GM19324 (cell line): ENCODE data around the gene SHCBP1L.
"Not testable (repeated sequence)": the region's sequence is repeated elsewhere in the genome, so short reads cannot be mapped to it uniquely, and the experiment has no call there.

Source experiments
- ATAC-seq: cut with Tn5 transposase; IDR thresholded peaks from one replicate; pipeline ENCODE4 v1.9.1; 2021; ENCODE audit warnings: mild to moderate bottlenecking, moderate library complexity; ENCODE audit not compliant: unreplicated experiment, low FRiP score

The SHCBP1L gene

DNA sequence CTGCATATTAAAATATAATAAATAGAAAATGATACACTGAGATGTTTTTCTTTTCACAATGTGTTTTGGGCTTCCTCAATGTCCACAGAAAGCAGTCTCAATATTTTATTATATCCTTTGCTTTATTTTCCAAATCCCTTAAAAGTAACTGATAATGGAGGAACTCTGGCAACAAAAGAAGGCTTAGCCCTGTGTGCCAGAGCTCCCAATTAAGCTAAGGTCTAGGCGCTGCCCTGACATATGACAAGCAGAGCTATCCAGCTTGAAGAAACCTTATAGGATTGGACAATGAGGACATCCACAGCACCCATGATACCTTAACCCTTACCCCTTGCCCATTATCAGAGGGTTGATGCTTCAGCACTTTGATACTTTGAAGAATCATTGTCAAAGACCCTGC, 12.9 kb upstream of the SHCBP1L start:
- no peak for ATAC-seq

DNA sequence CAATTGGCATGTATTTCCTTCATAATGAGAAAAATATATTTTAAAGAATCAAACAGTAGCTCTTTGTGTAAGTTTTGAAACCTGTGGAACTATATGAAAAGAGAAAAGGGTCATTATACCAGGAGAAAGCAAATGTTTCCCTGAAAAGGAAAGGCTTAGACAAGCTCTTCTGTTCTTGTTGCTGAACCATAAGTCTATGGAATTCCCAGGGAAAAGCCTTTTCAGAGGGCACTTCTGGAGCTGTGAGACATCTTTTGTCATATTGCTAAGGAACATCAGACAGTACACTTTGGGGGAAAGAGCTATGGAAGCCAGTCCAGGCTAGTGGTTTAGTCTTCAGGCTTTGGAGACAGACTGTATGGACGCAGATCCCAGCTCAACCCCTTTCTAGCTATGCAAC, 12.1 kb upstream of the SHCBP1L start:
- ATAC-seq, result no peak

DNA sequence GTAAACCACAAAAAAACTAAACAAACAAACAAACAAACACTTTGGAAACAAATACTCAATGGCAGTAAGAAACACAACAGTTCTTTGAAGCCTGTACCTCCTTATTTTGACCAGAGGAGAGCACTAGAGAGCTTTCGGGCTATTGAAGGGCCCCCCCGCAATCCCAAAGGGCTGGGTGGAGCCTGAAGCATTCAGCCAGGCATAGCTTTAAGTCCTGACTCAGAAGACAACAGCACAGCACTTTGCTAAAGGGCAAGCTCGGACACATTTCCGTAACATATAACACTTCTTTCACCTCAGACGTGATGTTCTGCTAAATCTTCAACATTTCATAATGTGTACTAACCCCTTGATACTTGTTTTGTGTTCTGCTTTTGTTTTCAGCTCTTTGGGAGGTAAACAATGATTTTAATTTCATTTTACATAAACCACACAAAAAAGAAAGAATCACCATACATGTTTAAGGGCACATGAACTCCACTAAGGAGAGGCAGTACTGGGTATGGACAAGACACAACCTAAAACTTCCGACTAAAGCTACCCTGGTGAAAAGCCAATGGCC, 9.7 kb upstream of the SHCBP1L start:
- ATAC-seq, result peak; percentile 82

DNA sequence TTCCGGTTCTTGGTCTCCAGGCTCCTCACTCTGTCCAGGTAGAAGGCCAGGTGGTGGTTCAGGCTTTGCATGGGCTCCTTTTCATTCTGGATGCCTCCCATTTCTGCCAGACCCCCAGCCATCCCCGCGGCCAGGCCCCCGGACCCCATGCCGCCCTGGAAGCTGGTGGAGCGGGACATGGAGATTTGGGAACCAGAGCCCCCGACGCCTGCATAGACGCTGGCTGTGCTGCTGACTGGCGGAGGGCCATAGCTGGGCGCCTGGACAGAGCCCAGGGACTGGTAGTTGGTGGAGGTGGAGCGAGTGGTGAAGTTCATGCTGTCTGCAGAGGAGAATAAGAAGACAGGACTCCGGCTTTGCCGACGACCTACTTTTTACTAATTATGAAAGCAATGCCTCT, 7.1 kb upstream of the SHCBP1L start:
- ATAC-seq, result no peak

DNA sequence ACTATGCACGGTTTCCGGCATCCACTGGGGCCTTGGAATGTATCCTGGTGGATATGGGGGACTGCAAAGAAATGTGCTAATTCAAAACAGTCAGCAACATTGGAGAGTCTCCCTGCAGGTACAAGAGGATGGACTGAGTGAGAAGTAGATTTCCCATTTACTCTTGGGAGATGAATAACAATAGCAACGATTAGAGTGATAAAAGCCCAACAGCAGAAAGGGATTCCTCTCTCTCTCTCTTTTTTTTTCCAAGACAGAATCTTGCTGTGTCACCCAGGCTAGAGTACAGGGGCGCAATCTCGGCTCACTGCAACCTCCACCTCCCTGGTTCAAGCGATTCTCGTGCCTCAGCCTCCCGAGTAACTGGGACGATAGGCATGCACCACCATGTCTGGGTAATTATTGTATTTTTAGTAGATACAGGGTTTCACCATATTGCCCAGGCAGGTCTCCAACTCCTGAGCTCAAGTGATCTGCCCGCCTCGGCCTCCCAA, 5.0 kb upstream of the SHCBP1L start:
- ATAC-seq, result no peak

DNA sequence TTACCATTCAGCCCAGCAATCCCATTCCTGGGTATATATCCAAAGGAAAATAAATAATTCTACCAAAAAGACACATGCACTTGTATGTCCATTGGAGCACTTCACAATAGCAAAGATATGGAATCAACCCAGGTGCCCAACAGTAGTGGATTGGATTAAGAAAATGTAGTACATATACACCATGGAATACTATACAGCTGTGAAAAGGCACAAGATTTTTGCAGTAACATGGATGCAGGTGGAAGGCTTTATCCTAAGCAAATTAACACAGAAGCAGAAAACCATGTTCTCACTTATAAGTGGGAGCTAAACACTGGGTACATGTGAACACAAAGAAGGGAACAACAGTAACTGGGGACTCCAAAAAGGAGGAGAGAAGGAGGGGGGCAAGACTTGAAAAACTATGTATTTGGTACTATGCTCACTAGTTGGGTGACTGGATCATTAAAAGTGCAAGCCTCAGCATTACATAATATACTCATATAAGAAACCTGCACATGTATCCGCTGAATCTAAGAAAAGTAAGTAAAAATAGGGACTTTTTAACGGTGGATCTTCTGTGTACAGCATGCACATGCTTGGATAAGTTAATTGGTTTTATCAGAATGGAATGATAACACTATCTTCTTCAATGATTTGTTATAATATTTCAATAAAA, 3.9 kb upstream of the SHCBP1L start:
- no peak for ATAC-seq

DNA sequence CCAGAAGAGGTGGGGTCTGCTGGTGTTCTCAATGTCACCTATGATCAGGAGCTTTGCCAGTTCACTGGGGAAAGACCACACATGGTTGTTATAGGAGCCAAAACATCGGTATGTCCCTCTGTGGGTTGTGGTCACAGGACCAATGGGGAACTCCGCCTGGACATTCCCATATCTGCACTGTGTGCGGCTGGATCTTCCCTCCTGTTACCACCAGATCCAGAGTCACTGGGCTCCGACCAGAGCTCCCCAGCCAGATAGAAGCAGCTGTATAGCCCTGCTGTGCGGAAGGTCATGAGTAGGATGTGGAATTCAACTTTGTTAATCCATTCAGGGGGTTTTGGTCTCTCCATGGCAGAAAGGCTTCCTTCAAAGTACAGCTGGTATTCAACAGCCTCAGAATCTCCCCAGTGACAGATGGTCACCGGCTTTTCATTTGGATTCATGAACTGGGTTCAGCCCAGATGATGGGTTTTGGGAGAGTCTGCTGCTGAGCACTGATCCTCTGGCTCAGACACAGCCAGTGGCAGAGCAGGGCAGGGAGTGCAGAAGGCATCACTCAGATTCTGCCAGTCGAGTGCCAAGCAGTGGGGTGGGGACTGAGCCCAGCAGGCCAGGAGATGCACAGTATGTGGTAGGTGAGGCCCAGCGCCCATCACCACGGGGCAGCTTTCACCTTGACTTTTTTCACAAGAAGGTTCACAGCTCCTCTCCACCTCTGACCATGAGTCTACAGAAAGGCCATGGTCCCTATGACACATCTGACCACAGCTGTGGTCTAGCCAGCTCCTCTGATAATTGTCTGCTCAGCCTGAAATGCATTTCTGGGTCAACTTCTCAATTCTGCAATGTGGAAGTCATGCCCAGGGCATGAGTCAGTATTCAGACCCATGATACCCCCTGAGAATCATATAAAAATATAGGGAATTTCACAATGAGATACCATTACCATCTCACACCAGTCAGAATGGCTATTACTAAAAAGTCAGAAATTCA, 2.9 kb upstream of the SHCBP1L start:
- no peak for ATAC-seq

DNA sequence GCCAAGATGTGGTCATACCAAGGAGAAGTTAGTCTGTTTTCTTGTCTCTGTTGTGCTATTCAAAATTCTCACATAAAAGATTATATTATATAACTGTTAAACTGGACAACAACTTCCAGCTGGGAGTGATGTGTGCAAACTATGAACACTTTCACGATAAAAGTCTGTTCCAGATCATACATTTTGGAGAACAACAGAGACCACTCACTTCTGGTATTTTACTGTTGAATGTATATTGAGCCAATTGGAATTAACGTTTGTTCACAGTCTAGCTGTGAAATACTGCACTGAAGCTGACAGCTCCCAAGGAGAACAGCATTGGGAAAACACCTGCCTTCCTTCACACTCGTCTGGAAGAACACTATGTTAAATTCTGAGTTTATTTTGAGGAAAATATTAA, 860 bp upstream of the SHCBP1L start:
- no peak for ATAC-seq

DNA sequence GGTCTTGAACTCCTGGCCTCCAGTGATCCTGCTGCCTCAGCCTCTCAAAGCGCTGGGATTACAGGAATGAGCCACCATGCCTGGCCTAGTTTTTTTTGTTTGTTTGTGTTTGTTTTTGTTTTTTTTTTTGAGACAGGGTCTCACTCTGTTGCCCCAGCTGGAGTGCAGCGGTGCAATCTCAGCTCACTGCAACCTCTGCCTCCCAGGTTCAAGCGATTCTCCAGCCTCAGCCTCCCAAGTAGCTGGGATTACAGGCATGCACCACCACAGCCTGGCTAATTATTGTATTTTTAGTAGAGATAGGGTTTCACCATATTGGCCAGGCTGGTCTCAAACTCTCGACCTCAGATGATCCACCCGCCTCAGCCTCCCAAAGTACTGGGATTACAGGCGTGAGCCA, 9.6 kb downstream of the SHCBP1L start:
- not testable (repeated sequence) for ATAC-seq

DNA sequence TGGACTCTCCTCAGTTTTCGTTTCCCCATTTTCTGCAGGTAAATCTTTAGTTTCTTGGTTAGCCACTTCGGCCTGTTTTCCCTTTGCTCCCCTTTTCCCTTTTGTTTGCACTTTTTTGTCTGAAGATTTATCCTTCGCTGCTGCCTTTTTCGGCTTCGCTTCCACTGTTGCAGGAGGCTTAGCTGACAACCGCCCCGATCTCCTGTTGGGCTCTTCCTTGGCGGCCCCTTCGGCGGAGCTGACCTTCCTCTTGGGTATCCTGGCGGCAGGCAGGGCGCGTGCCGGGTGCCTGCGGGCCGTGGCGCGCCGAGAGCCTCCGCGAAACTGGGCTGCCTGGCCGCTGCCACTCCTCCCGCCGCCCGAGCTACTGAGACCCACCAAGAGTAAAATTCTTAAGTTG, 10.8 kb downstream of the SHCBP1L start:
- not testable (repeated sequence) for ATAC-seq

DNA sequence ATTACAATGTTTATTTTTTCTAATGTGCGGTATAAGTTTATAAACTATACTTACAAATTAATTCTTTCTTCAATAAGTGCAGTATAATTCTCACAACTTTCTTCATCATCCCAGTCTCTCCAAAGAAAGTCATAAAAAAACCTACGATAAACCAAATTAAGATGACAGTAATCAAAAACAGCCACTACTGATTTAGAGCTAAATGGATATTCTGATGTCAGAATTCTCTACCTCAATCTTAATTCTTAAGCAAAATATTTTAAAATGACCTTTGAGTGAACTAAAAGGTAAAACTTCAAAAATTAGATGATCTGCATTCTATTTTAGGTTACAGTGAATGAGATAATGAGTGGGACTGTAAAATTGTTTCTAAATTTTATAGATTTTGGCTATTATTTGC, 13.6 kb downstream of the SHCBP1L start:
- no peak for ATAC-seq

DNA sequence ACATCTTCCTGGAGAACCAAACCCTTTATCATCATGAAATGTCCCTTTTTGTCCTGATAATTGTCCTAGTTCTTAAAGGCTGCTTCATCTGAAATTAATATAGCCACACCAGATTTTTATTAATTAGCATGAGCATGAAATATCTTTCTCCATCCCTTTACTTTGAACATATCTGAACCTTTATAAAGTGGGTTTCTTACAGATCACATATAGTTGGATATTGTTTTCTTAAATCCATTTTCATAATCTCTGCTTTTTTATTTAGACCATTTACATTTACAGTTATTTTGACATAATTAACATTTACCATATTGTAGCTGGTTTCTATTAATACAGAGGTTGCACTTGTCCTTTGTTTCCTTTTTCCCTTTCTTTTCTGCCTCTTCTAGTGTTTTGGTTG, 17.2 kb downstream of the SHCBP1L start:
- no peak for ATAC-seq

DNA sequence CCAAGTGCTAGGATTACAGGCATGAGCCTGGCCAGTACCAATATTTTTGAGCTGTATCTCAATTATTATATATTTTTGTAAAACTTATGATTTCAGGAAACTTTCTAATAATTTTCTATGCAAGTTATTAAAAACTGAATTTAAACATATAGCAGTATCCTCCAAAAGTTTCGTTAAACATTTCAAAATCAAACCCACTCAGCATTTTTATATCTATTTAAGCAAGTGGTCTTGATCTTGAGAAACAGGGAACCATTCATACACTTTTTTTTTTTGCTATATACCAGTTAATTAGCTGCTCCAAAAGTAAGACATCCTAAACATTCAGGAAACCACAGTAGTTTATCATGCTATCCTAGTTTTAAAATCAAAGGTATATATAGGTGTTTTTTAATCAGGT, 22.0 kb downstream of the SHCBP1L start:
- no peak for ATAC-seq

DNA sequence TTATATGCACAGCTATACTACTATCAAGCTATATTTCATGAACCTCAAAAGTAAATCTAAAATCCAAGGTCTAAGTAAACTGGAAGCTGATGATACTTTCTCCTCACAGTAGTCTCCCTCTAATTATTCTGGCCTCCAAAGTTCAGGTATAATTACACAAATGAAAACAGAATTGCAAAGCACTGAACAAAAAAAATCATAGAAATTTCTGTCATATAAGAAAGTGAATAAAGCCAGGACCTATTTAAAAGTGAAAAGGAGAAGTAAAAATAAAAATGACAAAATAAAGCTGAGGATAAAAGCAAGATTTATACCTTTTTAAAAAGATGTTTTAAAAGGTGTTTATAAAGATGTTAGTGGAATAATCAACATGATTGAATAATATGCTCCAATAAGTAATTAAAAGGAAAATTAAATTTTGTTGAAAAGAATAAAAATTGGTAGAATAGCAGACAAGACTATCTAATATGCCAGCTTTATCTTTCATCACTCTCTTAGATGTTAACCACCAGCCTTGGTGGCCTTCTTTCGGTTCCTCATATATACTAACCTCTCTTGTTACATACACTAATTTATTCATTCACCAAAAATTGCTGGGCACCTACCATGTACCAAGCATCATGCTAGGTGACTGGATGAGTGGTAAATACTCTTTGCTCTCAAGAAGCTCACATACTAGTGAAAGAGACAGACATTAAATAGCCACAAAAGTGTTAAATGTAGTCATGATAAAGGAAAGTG, 25.1 kb downstream of the SHCBP1L start:
- ATAC-seq, result no peak

DNA sequence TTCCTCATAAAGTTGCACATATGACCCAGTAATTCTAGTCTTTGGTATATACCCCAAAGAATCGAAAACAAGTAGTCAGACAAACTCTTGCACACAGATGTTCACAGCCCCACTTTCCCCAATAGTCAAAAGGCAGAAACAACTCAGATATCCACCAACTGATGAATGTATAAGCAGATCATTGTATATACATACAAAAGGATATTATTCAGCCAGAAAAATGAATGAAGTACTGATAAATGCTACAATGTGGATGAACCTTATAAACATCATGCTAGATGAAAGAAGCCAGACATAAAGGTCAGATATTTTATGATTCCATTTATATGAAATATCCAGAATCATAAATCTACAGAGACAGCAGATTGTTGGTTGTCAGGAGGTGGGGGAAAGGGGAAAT, 27.3 kb downstream of the SHCBP1L start:
- no peak for ATAC-seq

DNA sequence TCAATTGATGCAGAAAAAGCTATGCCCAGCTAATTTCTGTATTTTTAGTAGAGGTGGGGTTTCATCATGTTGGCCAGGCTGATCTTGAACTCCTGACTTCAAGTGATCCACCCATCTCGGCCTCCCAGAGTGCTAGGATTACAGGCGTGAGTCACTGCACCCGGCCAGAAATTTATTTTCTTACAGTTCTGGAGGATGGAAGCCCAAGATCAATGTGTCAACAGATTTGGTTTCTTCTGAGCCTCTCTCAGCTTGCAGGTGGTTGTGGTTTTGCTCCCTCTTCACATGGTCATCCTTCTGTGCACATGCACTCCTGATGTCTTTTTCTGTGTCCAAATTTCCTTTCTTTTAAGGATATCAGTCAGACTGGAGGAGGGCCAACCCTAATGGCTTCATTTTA, 35.6 kb downstream of the SHCBP1L start:
- no peak for ATAC-seq

DNA sequence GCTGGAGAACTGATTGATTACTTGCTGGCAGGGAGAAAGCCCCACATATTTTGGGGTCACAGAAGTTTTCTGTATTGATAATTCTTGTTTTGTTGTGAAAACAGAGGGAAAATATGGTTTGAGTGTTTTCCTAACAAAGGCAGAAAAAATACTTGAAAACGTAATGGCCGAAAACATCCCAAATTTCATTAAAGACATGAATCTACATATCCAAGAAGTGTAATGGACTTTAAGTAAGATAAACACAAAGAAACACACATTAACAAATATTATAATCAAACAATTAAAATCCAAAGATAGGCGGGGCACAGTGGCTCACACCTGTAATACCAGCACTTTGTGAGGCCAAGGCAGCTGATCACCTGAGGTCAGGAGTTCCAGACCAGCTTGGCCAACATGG, 39.6 kb downstream of the SHCBP1L start:
- no peak for ATAC-seq

DNA sequence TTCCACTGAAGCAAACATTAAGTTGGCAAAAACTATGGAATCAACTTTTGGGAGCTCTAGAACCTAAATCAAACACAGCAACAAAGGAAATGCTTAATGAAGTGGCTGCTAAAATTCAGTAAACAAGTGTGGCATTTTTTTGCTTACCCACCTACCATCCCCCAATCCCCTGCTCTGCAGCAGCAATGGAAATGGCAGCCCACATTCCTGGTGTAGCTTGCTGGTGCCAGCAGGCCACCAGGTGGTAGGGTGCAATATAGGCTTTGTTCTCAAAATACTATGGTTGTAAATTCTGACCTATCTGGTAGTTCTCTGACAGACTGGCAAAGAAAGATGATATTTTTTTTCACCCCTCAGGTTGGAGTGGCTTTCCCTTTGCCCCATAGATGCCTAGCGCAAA, 42.8 kb downstream of the SHCBP1L start:
- ATAC-seq, result no peak

DNA sequence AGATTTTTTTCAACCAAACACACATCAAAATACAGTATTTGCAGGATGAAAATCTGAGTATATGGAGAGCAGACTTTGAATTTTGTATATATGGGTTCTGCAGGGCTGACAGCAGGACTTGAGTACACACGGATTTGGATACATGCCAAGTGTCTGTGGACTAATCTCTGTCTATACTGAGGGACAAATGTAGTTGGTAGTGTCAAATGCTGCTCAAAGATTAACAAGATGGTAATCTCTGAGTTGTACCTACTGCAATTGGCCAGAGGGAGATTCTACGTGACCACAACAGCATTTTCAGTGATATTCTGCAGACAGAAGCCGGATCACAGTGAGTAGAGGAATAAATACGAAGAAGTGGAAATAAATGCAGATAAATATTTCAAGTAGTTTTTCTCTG, 43.4 kb downstream of the SHCBP1L start:
- ATAC-seq, result no peak

DNA sequence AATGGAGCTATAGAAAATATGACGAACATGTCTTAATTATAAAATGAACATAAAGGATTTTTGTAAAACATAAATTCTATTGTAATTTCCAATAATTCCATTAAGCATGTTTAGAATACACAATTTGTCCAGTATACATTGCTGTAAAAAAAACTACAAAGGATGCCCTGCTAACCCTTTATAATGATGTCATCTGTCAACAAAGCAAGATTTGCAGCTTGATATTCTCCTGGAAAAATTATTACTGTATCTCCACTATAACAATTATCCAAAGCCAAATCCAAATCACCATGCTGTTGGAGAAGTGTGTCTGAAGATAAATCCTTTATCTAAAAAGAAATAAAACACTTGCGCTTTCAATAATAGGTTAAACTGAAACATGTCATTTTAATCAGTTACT, 47.6 kb downstream of the SHCBP1L start:
- ATAC-seq, result no peak

DNA sequence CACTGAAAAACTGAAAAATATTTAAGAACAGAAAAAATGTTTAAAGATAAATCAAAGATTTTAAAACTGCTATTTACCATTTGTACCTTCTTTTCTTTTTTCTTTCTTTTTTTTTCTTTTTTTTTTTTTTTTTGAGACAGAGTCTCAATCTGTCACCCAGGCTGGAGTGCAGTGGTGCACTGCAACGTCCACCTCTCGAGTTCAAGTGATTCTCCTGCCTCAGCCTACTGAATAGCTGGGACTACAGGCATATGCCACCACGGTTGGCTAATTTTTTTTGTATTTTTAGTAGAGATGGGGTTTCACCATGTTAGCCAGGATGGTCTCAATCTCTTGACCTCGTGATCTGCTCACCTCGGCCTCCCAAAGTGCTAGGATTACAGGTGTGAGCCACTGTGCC, 51.0 kb downstream of the SHCBP1L start:
- ATAC-seq, result not testable (repeated sequence)
